Loucy (cell line): ENCODE measurements around the gene CYP4F12.

Experiments used
- EZH2phosphoT487 ChIP-seq: fragments of 200-600 bp; IDR thresholded peaks from 2 replicates; pipeline ENCODE4 v1.6.1; 2018; ENCODE audit warnings: antibody characterized with exemption, mild to moderate bottlenecking, moderate library complexity, borderline replicate concordance
- TF ChIP-seq, protein P1 (sequence below): fragments of 200-600 bp; sonication (generic); conservative IDR thresholded peaks from 2 replicates; pipeline ENCODE4 v1.5.1; 2014; ENCODE audit warnings: mild to moderate bottlenecking, antibody characterized with exemption, low read length

GRCh38 chr19:15623711-15624318 lies 49.1 kb upstream of the CYP4F12 start:
- TF ChIP-seq, protein P1, sequence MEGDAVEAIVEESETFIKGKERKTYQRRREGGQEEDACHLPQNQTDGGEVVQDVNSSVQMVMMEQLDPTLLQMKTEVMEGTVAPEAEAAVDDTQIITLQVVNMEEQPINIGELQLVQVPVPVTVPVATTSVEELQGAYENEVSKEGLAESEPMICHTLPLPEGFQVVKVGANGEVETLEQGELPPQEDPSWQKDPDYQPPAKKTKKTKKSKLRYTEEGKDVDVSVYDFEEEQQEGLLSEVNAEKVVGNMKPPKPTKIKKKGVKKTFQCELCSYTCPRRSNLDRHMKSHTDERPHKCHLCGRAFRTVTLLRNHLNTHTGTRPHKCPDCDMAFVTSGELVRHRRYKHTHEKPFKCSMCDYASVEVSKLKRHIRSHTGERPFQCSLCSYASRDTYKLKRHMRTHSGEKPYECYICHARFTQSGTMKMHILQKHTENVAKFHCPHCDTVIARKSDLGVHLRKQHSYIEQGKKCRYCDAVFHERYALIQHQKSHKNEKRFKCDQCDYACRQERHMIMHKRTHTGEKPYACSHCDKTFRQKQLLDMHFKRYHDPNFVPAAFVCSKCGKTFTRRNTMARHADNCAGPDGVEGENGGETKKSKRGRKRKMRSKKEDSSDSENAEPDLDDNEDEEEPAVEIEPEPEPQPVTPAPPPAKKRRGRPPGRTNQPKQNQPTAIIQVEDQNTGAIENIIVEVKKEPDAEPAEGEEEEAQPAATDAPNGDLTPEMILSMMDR: no peak
- no peak for TF ChIP-seq EZH2phosphoT487
